GM04503 (cell line): ENCODE data around the gene NUTM2A.
"Not testable (repeated sequence)": the region's sequence is repeated elsewhere in the genome, so short reads cannot be mapped to it uniquely, and the experiment has no call there.

Experiments used
- DNase-seq: peaks from one replicate; pipeline ENCODE4 v3.0.0-alpha.2; 2012; ENCODE audit warnings: low read depth

Gene NUTM2A

DNA sequence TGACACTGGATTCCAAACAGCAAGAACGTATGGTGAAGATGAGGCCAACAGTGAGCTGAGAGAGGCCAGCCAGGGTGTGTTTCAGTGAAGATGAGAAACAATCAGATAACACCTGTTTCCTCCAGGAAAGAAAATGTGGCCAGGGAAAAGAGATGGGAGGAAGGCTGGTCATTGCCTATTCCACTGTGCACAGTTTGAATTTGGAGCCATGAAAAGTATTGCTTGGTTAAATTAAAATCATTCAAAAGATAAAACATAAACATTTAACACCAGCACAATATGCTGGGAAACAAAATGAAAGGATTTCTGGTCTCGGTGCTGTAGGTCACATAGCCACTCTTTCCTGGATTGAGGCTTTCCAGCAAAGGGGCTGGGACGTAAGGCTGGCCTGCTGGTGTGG, at the start of gene NUTM2A:
Gene NUTM2A, plus strand, starts transcription at position 301 of the 400 bp plus-strand sequence. CDS start 383 bp downstream, outside the sequence.
- DNase-seq, result not testable (repeated sequence)

DNA sequence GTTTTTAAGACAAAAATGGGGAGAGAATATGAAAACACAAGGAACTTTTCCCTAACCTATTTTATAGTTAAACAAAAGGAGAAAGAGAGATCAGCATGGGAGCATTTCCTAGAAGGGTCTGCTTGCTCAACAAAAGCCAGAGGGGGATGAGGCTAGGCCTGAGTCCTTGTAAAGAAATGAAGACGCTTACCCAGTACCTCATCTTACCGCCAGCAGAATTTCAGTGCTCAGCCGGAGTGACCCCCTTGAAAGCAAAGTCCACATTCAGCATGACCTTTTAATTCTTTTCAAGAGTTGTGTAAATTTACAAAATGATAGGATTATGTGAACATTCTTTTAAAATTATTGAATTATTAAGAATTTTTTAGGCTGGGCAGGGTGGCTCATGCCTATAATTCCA, 47.7 kb upstream of the NUTM2A start:
- DNase-seq, result not testable (repeated sequence)

GRCh38 chr10:87184421-87184820, 40.8 kb upstream of the NUTM2A start:
- not testable (repeated sequence) for DNase-seq

GRCh38 chr10:87186016-87186415, 39.2 kb upstream of the NUTM2A start:
- not testable (repeated sequence) for DNase-seq

GRCh38 chr10:87187573-87187972, 37.7 kb upstream of the NUTM2A start:
- not testable (repeated sequence) for DNase-seq

- DNase-seq, result not testable (repeated sequence)
These were observed 33.4 kb upstream of the NUTM2A start for GRCh38 chr10:87191841-87192240.

- not testable (repeated sequence) for DNase-seq
These were observed 24.3 kb upstream of the NUTM2A start for GRCh38 chr10:87200924-87201323.

- DNase-seq, result not testable (repeated sequence)
These were observed 20.4 kb upstream of the NUTM2A start for GRCh38 chr10:87204801-87205200.

- DNase-seq, result not testable (repeated sequence)
These were observed 18.3 kb upstream of the NUTM2A start for GRCh38 chr10:87206922-87207321.

- not testable (repeated sequence) for DNase-seq
These were observed 14.9 kb upstream of the NUTM2A start for GRCh38 chr10:87210309-87210708.

- DNase-seq, result not testable (repeated sequence)
These were observed 13.4 kb upstream of the NUTM2A start for GRCh38 chr10:87211848-87212247.

GRCh38 chr10:87213150-87213765, 12.0 kb upstream of the NUTM2A start:
- DNase-seq, result not testable (repeated sequence)

DNA sequence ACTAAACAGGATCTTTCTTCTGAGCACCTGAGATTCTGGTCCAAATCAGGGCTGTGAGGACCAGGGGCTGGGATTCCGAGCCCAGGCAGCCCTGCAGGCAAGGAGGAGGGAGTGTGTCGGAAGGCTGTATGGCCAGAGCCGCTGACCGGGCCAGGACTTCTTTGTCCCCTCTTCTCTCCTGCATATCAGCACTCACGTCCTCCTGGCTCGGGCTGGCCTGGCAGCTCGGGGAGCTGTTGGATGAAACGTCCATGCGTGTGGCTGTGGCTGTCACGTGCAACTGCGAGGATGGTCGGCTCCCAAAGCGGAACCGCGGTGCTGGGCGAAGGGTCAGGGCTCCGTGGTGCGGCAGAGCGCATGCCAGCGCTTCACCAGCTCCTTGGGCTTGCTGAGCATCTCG, 11.4 kb upstream of the NUTM2A start:
- not testable (repeated sequence) for DNase-seq

GRCh38 chr10:87216120-87216519, 9.1 kb upstream of the NUTM2A start:
- not testable (repeated sequence) for DNase-seq

DNA sequence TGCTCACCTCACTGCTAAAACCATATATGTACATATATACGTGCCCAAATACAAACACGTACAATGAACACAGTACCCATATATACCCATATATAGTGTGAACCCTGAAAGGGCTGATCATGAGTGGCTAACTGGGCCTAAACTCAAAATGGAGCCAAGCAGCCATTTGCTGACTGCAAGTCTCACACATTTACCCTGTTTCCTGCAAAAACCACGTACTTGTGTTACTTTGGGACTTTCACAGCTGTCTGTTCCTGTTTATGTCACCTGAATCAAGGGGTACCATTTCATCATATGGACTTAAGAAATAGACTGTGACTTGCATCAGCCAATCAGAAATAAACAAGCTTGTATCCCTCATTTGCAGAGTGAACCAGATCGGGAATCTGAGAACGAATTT, 5.9 kb upstream of the NUTM2A start:
- DNase-seq, result not testable (repeated sequence)

- not testable (repeated sequence) for DNase-seq
These were observed 2.5 kb upstream of the NUTM2A start for GRCh38 chr10:87222789-87223188.

GRCh38 chr10:87228247-87228646, 3.0 kb downstream of the NUTM2A start:
- not testable (repeated sequence) for DNase-seq

- DNase-seq, result not testable (repeated sequence)
These were observed 4.0 kb downstream of the NUTM2A start for GRCh38 chr10:87229211-87229610.

DNA sequence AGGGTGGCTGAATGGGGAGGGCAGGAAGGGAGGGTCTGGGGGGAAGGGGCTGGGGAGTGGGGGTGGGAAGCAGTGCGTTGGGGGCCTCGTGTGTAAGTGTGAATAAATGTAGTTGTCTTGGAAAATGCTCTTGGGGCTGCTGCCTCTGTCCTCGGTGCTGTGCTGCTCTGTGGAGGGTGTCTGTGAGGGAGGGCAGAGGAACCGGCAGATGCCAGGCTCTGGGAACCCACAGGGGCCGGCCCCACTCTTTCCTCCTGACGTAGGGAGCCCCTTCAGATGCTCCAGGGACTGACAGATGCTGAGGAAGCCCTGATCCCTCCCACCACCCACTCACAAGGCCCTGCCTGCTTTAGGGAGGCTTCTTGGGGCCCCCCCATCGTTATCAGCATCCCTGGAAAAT, 9.6 kb downstream of the NUTM2A start:
- not testable (repeated sequence) for DNase-seq

GRCh38 chr10:87237244-87237643, 12.0 kb downstream of the NUTM2A start:
- not testable (repeated sequence) for DNase-seq

- DNase-seq, result not testable (repeated sequence)
These were observed 14.1 kb downstream of the NUTM2A start for GRCh38 chr10:87239346-87239808.

DNA sequence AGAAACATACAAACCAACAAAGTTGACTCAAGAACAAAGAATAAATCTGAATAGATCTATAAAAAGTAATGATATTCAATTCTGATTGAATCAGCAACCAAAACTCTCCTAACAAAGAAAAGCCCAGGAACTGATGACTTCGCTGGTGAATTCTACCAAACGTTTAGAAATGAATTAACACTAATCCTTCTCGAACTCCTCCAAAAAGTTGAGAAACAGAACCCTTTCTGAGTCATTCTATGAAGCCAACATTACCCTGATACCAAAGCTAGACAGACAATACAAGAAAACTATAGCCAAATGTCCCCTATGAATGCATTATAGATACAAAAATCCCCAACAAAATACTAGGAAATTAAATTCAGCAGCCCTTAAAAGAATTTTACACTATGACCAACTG, 16.9 kb downstream of the NUTM2A start:
- DNase-seq, result not testable (repeated sequence)

DNA sequence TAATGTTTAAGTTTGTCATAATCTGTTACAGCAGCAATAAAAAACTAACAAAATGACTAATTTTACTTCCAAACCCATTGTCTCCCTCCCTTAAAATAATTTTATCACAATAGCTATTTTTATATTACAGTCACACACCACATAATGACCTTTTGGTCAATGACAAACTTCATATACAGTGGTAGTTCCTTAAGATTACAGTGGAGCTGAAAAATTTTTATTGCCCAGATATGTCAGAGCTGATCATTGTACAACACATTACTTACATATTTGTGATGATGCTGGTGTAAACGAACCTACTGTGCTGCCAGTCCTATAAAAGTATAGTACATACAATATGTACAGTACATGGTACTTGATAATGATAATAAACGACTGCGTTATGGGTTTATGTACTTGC, 22.1 kb downstream of the NUTM2A start:
- DNase-seq, result not testable (repeated sequence)

DNA sequence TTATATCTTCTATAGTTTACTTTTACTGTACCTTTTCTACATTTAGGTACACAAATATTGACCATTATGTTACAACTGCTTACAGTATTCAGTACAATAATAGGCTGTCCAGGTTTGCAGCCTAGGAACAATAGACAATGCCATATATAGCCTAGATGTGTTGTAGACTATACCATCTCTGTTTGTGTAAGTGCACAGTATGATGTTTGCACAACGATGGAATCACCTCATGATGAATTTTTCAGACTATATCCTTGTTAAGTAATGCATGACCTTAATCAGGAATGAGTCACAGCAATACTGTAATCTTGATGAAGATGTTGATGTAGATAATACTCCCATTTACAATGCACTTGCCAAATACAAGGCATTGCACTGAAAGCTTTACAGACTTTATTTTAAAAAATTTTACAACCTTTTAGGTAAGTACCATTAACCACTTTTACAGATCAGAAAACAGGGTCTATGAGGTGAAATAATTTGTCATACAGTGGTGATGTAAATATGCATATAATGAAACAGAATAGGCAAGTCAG, 23.6 kb downstream of the NUTM2A start:
- not testable (repeated sequence) for DNase-seq
